Measurements from ENCODE around the gene TECTA.

TECTA gene

GRCh38 chr11:121100943-121101342, at the start of gene TECTA:
Gene TECTA (plus strand): TSS chr11:121101243. CDS start chr11:121102666, 1,423 bp downstream.
- CTCF ChIA-PET: no interaction called here
- Mint-ChIP-seq H3K36me3 (no peaks in the 10 kb centered on the region), H3K27me3 (no peaks in the 10 kb centered on the region)

GRCh38 chr11:121053244-121053643, 47.8 kb upstream of the TECTA start:
- no peak overlapping the region for H3K4me3 Mint-ChIP-seq

More at GRCh38 chr11:121100943-121101342, at the start of gene TECTA:
- no peaks in the 10 kb centered on the region for H3K4me1 Mint-ChIP-seq
- no peaks in the 10 kb centered on the region for H3K9me3 Mint-ChIP-seq
- DNase-seq: no peak
- no peak within 1 kb of the TSS for H3K27ac Mint-ChIP-seq
- H3K4me3 Mint-ChIP-seq: no peak within 1 kb of the TSS

GRCh38 chr11:121054266-121054665, 46.8 kb upstream of the TECTA start:
- H3K4me1 Mint-ChIP-seq: no peaks in the 10 kb centered on the region
- no peaks in the 10 kb centered on the region for H3K27me3 Mint-ChIP-seq
- H3K4me3 Mint-ChIP-seq: no peak overlapping the region
- CTCF ChIA-PET: no interaction called here
- no peak for DNase-seq
- peaks cover 23% of the 10 kb centered on the region for H3K36me3 Mint-ChIP-seq
- no peak overlapping the region for H3K27ac Mint-ChIP-seq
- H3K9me3 Mint-ChIP-seq: no peaks in the 10 kb centered on the region

More at GRCh38 chr11:121053244-121053643, 47.8 kb upstream of the TECTA start:
- Mint-ChIP-seq H3K4me1 (no peaks in the 10 kb centered on the region), H3K9me3 (no peaks in the 10 kb centered on the region), H3K27ac (no peak overlapping the region), H3K36me3 (peaks cover 26% of the 10 kb centered on the region), H3K27me3 (no peaks in the 10 kb centered on the region)
- DNase-seq: no peak
- CTCF ChIA-PET: no interaction called here

GRCh38 chr11:121055076-121055475, 46.0 kb upstream of the TECTA start:
- Mint-ChIP-seq H3K9me3 (no peaks in the 10 kb centered on the region), H3K4me3 (no peak overlapping the region), H3K36me3 (peaks cover 23% of the 10 kb centered on the region), H3K27me3 (no peaks in the 10 kb centered on the region), H3K4me1 (peaks cover 5% of the 10 kb centered on the region), H3K27ac (no peak overlapping the region)
- CTCF ChIA-PET: no interaction called here
- DNase-seq: no peak

GRCh38 chr11:121057922-121058321, 43.1 kb upstream of the TECTA start:
- Mint-ChIP-seq H3K4me1 (peaks cover 9% of the 10 kb centered on the region), H3K36me3 (peaks cover 24% of the 10 kb centered on the region), H3K4me3 (no peak overlapping the region), H3K9me3 (no peaks in the 10 kb centered on the region), H3K27me3 (no peaks in the 10 kb centered on the region), H3K27ac (no peak overlapping the region)
- no peak for DNase-seq
- CTCF ChIA-PET: interaction anchor here (1.3 kb wide), 1 partner anchor 137 kb away, joined by 3 read pairs; no protein-coding TSS in a partner anchor

- DNase-seq: no peak
- Mint-ChIP-seq H3K27me3 (no peaks in the 10 kb centered on the region), H3K9me3 (no peaks in the 10 kb centered on the region), H3K27ac (no peak overlapping the region), H3K4me3 (no peak overlapping the region), H3K36me3 (peaks cover 19% of the 10 kb centered on the region), H3K4me1 (peaks cover 9% of the 10 kb centered on the region)
- CTCF ChIA-PET: no interaction called here
Measured at GRCh38 chr11:121058941-121059340, 42.1 kb upstream of the TECTA start.

GRCh38 chr11:121059605-121060004, 41.4 kb upstream of the TECTA start:
- H3K27me3 Mint-ChIP-seq: no peaks in the 10 kb centered on the region

GRCh38 chr11:121063728-121064127, 37.3 kb upstream of the TECTA start:
- CTCF ChIA-PET: interaction anchor here (1.6 kb wide), 1 partner anchor 131 kb away, joined by 3 read pairs; no protein-coding TSS in a partner anchor

More at GRCh38 chr11:121059605-121060004, 41.4 kb upstream of the TECTA start:
- Mint-ChIP-seq H3K4me1 (peaks cover 9% of the 10 kb centered on the region), H3K4me3 (no peak overlapping the region), H3K9me3 (no peaks in the 10 kb centered on the region), H3K36me3 (peaks cover 16% of the 10 kb centered on the region), H3K27ac (no peak overlapping the region)
- CTCF ChIA-PET: no interaction called here
- DNase-seq: no peak

GRCh38 chr11:121066623-121067022, 34.4 kb upstream of the TECTA start:
- H3K27me3 Mint-ChIP-seq: no peaks in the 10 kb centered on the region
- DNase-seq: no peak
- H3K36me3 Mint-ChIP-seq: peaks cover 28% of the 10 kb centered on the region
- H3K27ac Mint-ChIP-seq: no peak overlapping the region
- CTCF ChIA-PET: no interaction called here
- H3K4me1 Mint-ChIP-seq: no peaks in the 10 kb centered on the region
- H3K4me3 Mint-ChIP-seq: no peak overlapping the region
- no peaks in the 10 kb centered on the region for H3K9me3 Mint-ChIP-seq

More at GRCh38 chr11:121063728-121064127, 37.3 kb upstream of the TECTA start:
- Mint-ChIP-seq H3K4me3 (no peak overlapping the region), H3K4me1 (peaks cover 9% of the 10 kb centered on the region), H3K27ac (no peak overlapping the region), H3K36me3 (peaks cover 9% of the 10 kb centered on the region), H3K9me3 (no peaks in the 10 kb centered on the region), H3K27me3 (no peaks in the 10 kb centered on the region)
- DNase-seq: no peak

- no peak overlapping the region for H3K4me3 Mint-ChIP-seq
- DNase-seq: no peak
- no peaks in the 10 kb centered on the region for H3K9me3 Mint-ChIP-seq
- no peaks in the 10 kb centered on the region for H3K4me1 Mint-ChIP-seq
- CTCF ChIA-PET: no interaction called here
- no peaks in the 10 kb centered on the region for H3K27me3 Mint-ChIP-seq
- no peak overlapping the region for H3K27ac Mint-ChIP-seq
- H3K36me3 Mint-ChIP-seq: peaks cover 28% of the 10 kb centered on the region
Measured at GRCh38 chr11:121067026-121067425, 34.0 kb upstream of the TECTA start.

- CTCF ChIA-PET: no interaction called here
- Mint-ChIP-seq H3K27me3 (no peaks in the 10 kb centered on the region), H3K4me1 (no peaks in the 10 kb centered on the region), H3K9me3 (no peaks in the 10 kb centered on the region), H3K4me3 (no peak overlapping the region), H3K36me3 (peaks cover 28% of the 10 kb centered on the region), H3K27ac (no peak overlapping the region)
- no peak for DNase-seq
Measured at GRCh38 chr11:121067453-121067852, 33.6 kb upstream of the TECTA start.

- no peaks in the 10 kb centered on the region for H3K9me3 Mint-ChIP-seq
- no peak for DNase-seq
- H3K27me3 Mint-ChIP-seq: no peaks in the 10 kb centered on the region
- peaks cover 26% of the 10 kb centered on the region for H3K36me3 Mint-ChIP-seq
- H3K27ac Mint-ChIP-seq: no peak overlapping the region
- no peak overlapping the region for H3K4me3 Mint-ChIP-seq
- H3K4me1 Mint-ChIP-seq: no peaks in the 10 kb centered on the region
- CTCF ChIA-PET: no interaction called here
Measured at GRCh38 chr11:121067962-121068647, 32.9 kb upstream of the TECTA start.

- H3K36me3 Mint-ChIP-seq: peaks cover 25% of the 10 kb centered on the region
Measured at GRCh38 chr11:121068787-121069186, 32.3 kb upstream of the TECTA start.

GRCh38 chr11:121070951-121071845, 29.8 kb upstream of the TECTA start:
- Mint-ChIP-seq H3K4me1 (no peaks in the 10 kb centered on the region), H3K36me3 (peaks cover 29% of the 10 kb centered on the region), H3K27me3 (no peaks in the 10 kb centered on the region), H3K9me3 (no peaks in the 10 kb centered on the region), H3K4me3 (no peak overlapping the region), H3K27ac (no peak overlapping the region)
- DNase-seq: no peak
- CTCF ChIA-PET: no interaction called here

More at GRCh38 chr11:121068787-121069186, 32.3 kb upstream of the TECTA start:
- H3K9me3 Mint-ChIP-seq: no peaks in the 10 kb centered on the region
- no peak overlapping the region for H3K4me3 Mint-ChIP-seq
- no peak overlapping the region for H3K27ac Mint-ChIP-seq
- no peak for DNase-seq
- CTCF ChIA-PET: no interaction called here
- no peaks in the 10 kb centered on the region for H3K4me1 Mint-ChIP-seq
- H3K27me3 Mint-ChIP-seq: no peaks in the 10 kb centered on the region

All from activated naive CD4-positive, alpha-beta T cell treated with anti-CD3 and anti-CD28 coated beads, Interleukin-2, amount 10 ng/mL, durations not matched to agents 7 days and 5 days (primary cell).